Gastroesophageal sphincter (tissue), 4 donors: ENCODE results near the gene ABCB7. TPM values are rescaled to one million over a fixed set of nuclear protein-coding genes. Genes with fewer than 3 reads are reported as not detected.
A peak's percentile ranks its signal among the peaks of the same experiment; 100 is the strongest.

Source experiments
- ATAC-seq: fragments of 150-250 bp; one replicate; pipeline ENCODE4 v1.9.1; 2016; ENCODE audit warnings: mild to moderate bottlenecking, moderate library complexity
- H3K27ac ChIP-seq, 4 donors: fragments of 200-600 bp; sonication (generic) in 3 of 4; 1 replicate in 3 of 4; 2 replicates in 1 of 4; pipeline ENCODE4 v1.5.1; 2016 to 2019
- H3K27me3 ChIP-seq: fragments of 200-600 bp; sonication (generic); one replicate; pipeline ENCODE4 v1.5.1; 2019
- H3K36me3 ChIP-seq, 2 donors: fragments of 200-600 bp; sonication (generic); one replicate each; pipeline ENCODE4 v1.5.1; 2019; ENCODE audit warnings: control low read depth in 1 of 2
- H3K4me1 ChIP-seq, 3 donors: fragments of 200-600 bp; sonication (generic); 1 replicate in 2 of 3; 2 replicates in 1 of 3; pipeline ENCODE4 v1.5.1; 2016 to 2019; ENCODE audit warnings: control low read depth in 2 of 3
- H3K4me3 ChIP-seq, 2 donors: fragments of 200-600 bp; sonication (generic); one replicate each; pipeline ENCODE4 v1.5.1; 2019; ENCODE audit warnings: mild to moderate bottlenecking in 1 of 2, moderate library complexity in 1 of 2
- H3K9me3 ChIP-seq, 3 donors: fragments of 200-600 bp; sonication (generic); one replicate each; pipeline ENCODE4 v1.5.1; 2017 to 2019; ENCODE audit warnings: control low read depth in 2 of 3
- EP300 ChIP-seq: sonication (generic); formaldehyde crosslinking; IDR thresholded peaks from one replicate; pipeline ENCODE4 v1.6.1; 2017; ENCODE audit warnings: antibody characterized with exemption, mild to moderate bottlenecking
- POLR2A ChIP-seq, 2 donors: fragments of 450-650 bp; IDR thresholded peaks; one replicate each; pipeline ENCODE4 v1.6.1; 2017; ENCODE audit warnings: antibody characterized with exemption in 2 of 2, mild to moderate bottlenecking in 2 of 2, moderate library complexity in 1 of 2
- POLR2AphosphoS5 ChIP-seq: sonication (generic); formaldehyde crosslinking; IDR thresholded peaks from one replicate; pipeline ENCODE4 v1.6.1; 2017; ENCODE audit warnings: antibody characterized with exemption
- WGBS, 2 donors: methylation state at CpG; one replicate each; pipeline ENCODE4 v1.1.5; 2018; ENCODE audit warnings: low coverage in 1 of 2; 5-methylcytosine and 5-hydroxymethylcytosine counted together
- total RNA-seq, 4 donors: library from RNA; depleted of rRNA; stranded (reverse); fragments of >200 nt; gene quantifications; one replicate each; pipeline ENCODE4 v1.1.0, GENCODE V29; 2016
- TF ChIP-seq, protein P1 (sequence below), 4 experiments: fragments of 200-600 bp in 2 of 4; fragments of 450-650 bp in 2 of 4; sonication (generic) in 1 of 4; IDR thresholded peaks; one replicate each; pipeline ENCODE4 v1.5.1; 2017 to 2019; ENCODE audit warnings: antibody characterized with exemption in 4 of 4, mild to moderate bottlenecking in 2 of 4, moderate library complexity in 2 of 4

ABCB7 gene
- total RNA-seq, 4 donors from 2014 or later = 44.7 to 83.7 (median 69.6) TPM

- H3K9me3 ChIP-seq = no peaks in the 10 kb centered on the region
- peak; percentile 48 for ATAC-seq
- peak overlapping the region; percentile 63 to 78 for H3K4me3 ChIP-seq
- H3K27me3 ChIP-seq = no peaks in the 10 kb centered on the region
- no peaks in the 10 kb centered on the region for H3K36me3 ChIP-seq
- peaks cover 0 to 28% (median 0%) of the 10 kb centered on the region in 3 donors for H3K4me1 ChIP-seq
- peak overlapping the region; percentile 65 to 82 (median 80) for H3K27ac ChIP-seq
- 8 to 24% methylated on average over 5 to 6 of the region's 7 CpGs for WGBS, 2 donors
- no peak for TF ChIP-seq EP300
- no peak for TF ChIP-seq POLR2A (IDR thresholded peaks at IDR 0.05)
- TF ChIP-seq, protein P1, sequence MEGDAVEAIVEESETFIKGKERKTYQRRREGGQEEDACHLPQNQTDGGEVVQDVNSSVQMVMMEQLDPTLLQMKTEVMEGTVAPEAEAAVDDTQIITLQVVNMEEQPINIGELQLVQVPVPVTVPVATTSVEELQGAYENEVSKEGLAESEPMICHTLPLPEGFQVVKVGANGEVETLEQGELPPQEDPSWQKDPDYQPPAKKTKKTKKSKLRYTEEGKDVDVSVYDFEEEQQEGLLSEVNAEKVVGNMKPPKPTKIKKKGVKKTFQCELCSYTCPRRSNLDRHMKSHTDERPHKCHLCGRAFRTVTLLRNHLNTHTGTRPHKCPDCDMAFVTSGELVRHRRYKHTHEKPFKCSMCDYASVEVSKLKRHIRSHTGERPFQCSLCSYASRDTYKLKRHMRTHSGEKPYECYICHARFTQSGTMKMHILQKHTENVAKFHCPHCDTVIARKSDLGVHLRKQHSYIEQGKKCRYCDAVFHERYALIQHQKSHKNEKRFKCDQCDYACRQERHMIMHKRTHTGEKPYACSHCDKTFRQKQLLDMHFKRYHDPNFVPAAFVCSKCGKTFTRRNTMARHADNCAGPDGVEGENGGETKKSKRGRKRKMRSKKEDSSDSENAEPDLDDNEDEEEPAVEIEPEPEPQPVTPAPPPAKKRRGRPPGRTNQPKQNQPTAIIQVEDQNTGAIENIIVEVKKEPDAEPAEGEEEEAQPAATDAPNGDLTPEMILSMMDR (IDR thresholded peaks at IDR 0.05) = no peak
- TF ChIP-seq POLR2AphosphoS5 = no peak
Observed at GRCh38 chrX:75156531-75156945, 455 bp upstream of the ABCB7 start.

- ATAC-seq = no peak
- H3K27me3 ChIP-seq = no peaks in the 10 kb centered on the region
- peaks cover 0 to 30% (median 0%) of the 10 kb centered on the region in 3 donors for H3K4me1 ChIP-seq
- H3K36me3 ChIP-seq = no peaks in the 10 kb centered on the region
- 0 to 39% methylated on average over 6 of the region's 6 CpGs for WGBS, 2 donors
- peak overlapping the region in 3 of 4 donors; percentile 80 to 82 (median 81) for H3K27ac ChIP-seq
- TF ChIP-seq, protein P1 (IDR thresholded peaks at IDR 0.05) = no peak
- no peak for TF ChIP-seq POLR2AphosphoS5
- TF ChIP-seq EP300 = no peak
- no peak for TF ChIP-seq POLR2A (IDR thresholded peaks at IDR 0.05)
- no peaks in the 10 kb centered on the region for H3K9me3 ChIP-seq
- H3K4me3 ChIP-seq = peak overlapping the region; percentile 63 to 78
Observed at GRCh38 chrX:75155447-75155826, 646 bp downstream of the ABCB7 start.

DNA sequence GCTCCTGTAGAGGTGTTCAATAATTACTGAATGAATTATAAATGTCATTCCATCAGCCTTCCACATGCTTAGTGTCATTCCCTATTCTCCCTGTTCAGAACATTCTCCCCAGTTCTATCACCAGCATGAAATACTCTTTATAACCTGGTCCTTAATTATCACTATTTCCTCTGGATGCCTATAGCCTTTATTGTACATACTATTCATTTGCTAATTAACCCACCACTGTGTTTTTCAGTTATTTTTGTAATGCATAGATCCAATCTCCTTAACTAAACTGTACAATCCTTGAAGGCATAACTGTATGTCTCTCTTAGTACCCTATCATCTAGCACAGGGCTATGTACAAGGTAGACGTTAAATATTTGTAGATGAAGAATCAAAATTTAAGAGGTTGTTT, 1.2 kb downstream of the ABCB7 start:
- peak overlapping the region in 1 of 2 donors; percentile 63 for H3K4me3 ChIP-seq

GRCh38 chrX:75151827-75152592, 4.1 kb downstream of the ABCB7 start:
- H3K4me1 ChIP-seq = peaks cover 0 to 30% (median 0%) of the 10 kb centered on the region in 3 donors
- no peaks in the 10 kb centered on the region for H3K36me3 ChIP-seq
- H3K9me3 ChIP-seq = no peaks in the 10 kb centered on the region
- WGBS, 2 donors = 51 to 70% methylated on average over 2 to 3 of the region's 3 CpGs
- H3K27ac ChIP-seq = no peak overlapping the region
- no peaks in the 10 kb centered on the region for H3K27me3 ChIP-seq
- no peak for ATAC-seq
- H3K4me3 ChIP-seq = no peak overlapping the region
- TF ChIP-seq POLR2A (IDR thresholded peaks at IDR 0.05) (no peak), EP300 (no peak)

More for the DNA sequence above, 1.2 kb downstream of the ABCB7 start:
- no peak overlapping the region for H3K27ac ChIP-seq
- no peaks in the 10 kb centered on the region for H3K36me3 ChIP-seq
- no peak for TF ChIP-seq POLR2AphosphoS5
- TF ChIP-seq EP300 = no peak
- TF ChIP-seq, protein P1 (IDR thresholded peaks at IDR 0.05) = no peak
- no peak for TF ChIP-seq POLR2A (IDR thresholded peaks at IDR 0.05)
- ATAC-seq = no peak
- H3K9me3 ChIP-seq = no peaks in the 10 kb centered on the region
- 44 to 50% methylated on average over 1 of the region's 1 CpG for WGBS, 2 donors
- peaks cover 0 to 30% (median 0%) of the 10 kb centered on the region in 3 donors for H3K4me1 ChIP-seq
- no peaks in the 10 kb centered on the region for H3K27me3 ChIP-seq

- 50% methylated on average over 1 of the region's 1 CpG; no CpG with 5 or more reads in 1 of the 2 donors for WGBS, 2 donors
Observed at GRCh38 chrX:75149654-75150053, 6.4 kb downstream of the ABCB7 start.

More at GRCh38 chrX:75149654-75150053, 6.4 kb downstream of the ABCB7 start:
- TF ChIP-seq POLR2A (IDR thresholded peaks at IDR 0.05) (no peak), EP300 (no peak), POLR2AphosphoS5 (no peak)
- TF ChIP-seq, protein P1 (IDR thresholded peaks at IDR 0.05) = no peak
- ATAC-seq = no peak
- H3K36me3 ChIP-seq = no peaks in the 10 kb centered on the region
- H3K4me3 ChIP-seq = no peak overlapping the region
- H3K4me1 ChIP-seq = peaks cover 0 to 23% (median 0%) of the 10 kb centered on the region in 3 donors
- no peaks in the 10 kb centered on the region for H3K9me3 ChIP-seq
- no peak overlapping the region for H3K27ac ChIP-seq
- no peaks in the 10 kb centered on the region for H3K27me3 ChIP-seq
